Measurements from ENCODE around the gene CRYAB.

The CRYAB gene

GRCh38 chr11:111911563-111912401 is at the start of gene CRYAB:
TSS of gene CRYAB (minus strand) at chr11:111911770. CDS start at chr11:111911724, 46 bp downstream.
- DNase-seq (ENCODE audit: low spot score) (peak; percentile 47), FAIRE-seq (no peak)

GRCh38 chr11:111960916-111961315 is 49.3 kb upstream of the CRYAB start:
- no peak for FAIRE-seq
- peak; percentile 28 for DNase-seq (ENCODE audit: low spot score)

GRCh38 chr11:111957663-111958444 is 46.3 kb upstream of the CRYAB start:
- FAIRE-seq (no peak), DNase-seq (ENCODE audit: low spot score) (no peak)

- DNase-seq (ENCODE audit: low spot score), result no peak
- FAIRE-seq, result no peak
These were observed 42.6 kb upstream of the CRYAB start for GRCh38 chr11:111954154-111954553.

- no peak for FAIRE-seq
- no peak for DNase-seq (ENCODE audit: low spot score)
These were observed 40.0 kb upstream of the CRYAB start for GRCh38 chr11:111951565-111951964.

- FAIRE-seq, result no peak
These were observed 38.2 kb upstream of the CRYAB start for GRCh38 chr11:111949519-111950426.

GRCh38 chr11:111947143-111947542 is 35.6 kb upstream of the CRYAB start:
- FAIRE-seq, result no peak
- no peak for DNase-seq (ENCODE audit: low spot score)

More at GRCh38 chr11:111949519-111950426, 38.2 kb upstream of the CRYAB start:
- DNase-seq (ENCODE audit: low spot score), result no peak

GRCh38 chr11:111946499-111946898 is 34.9 kb upstream of the CRYAB start:
- DNase-seq (ENCODE audit: low spot score), result no peak
- no peak for FAIRE-seq

GRCh38 chr11:111945198-111945597 is 33.6 kb upstream of the CRYAB start:
- DNase-seq (ENCODE audit: low spot score) (peak; percentile 49), FAIRE-seq (no peak)

GRCh38 chr11:111944651-111945051 is 33.1 kb upstream of the CRYAB start:
- DNase-seq (ENCODE audit: low spot score) (peak; percentile 97), FAIRE-seq (peak; percentile 92)

GRCh38 chr11:111944139-111944538 is 32.6 kb upstream of the CRYAB start:
- FAIRE-seq (no peak), DNase-seq (ENCODE audit: low spot score) (peak; percentile 75)

GRCh38 chr11:111942829-111943228 is 31.3 kb upstream of the CRYAB start:
- DNase-seq (ENCODE audit: low spot score) (peak; percentile 60), FAIRE-seq (peak; percentile 57)

- FAIRE-seq, result peak; percentile 45
- peak; percentile 71 for DNase-seq (ENCODE audit: low spot score)
These were observed 30.4 kb upstream of the CRYAB start for GRCh38 chr11:111941963-111942362.

GRCh38 chr11:111939836-111940604 is 28.4 kb upstream of the CRYAB start:
- FAIRE-seq, result peak; percentile 92
- DNase-seq (ENCODE audit: low spot score), result peak; percentile 93

GRCh38 chr11:111938687-111939160 is 27.2 kb upstream of the CRYAB start:
- FAIRE-seq, result peak; percentile 31
- peak; percentile 70 for DNase-seq (ENCODE audit: low spot score)

- FAIRE-seq (no peak), DNase-seq (ENCODE audit: low spot score) (no peak)
These were observed 26.3 kb upstream of the CRYAB start for GRCh38 chr11:111937844-111938243.

- FAIRE-seq (no peak), DNase-seq (ENCODE audit: low spot score) (no peak)
These were observed 25.8 kb upstream of the CRYAB start for GRCh38 chr11:111937461-111937769.

- DNase-seq (ENCODE audit: low spot score) (no peak), FAIRE-seq (no peak)
These were observed 24.5 kb upstream of the CRYAB start for GRCh38 chr11:111936040-111936540.

- FAIRE-seq, result no peak
- DNase-seq (ENCODE audit: low spot score), result no peak
These were observed 23.9 kb upstream of the CRYAB start for GRCh38 chr11:111935317-111936039.

- no peak for FAIRE-seq
- DNase-seq (ENCODE audit: low spot score), result no peak
These were observed 22.7 kb upstream of the CRYAB start for GRCh38 chr11:111934306-111934705.
